HEK293 (cell line): ENCODE results near the gene SRSF5.

Source experiments
- BCL11A ChIP-seq: fragments of 450-650 bp; formaldehyde crosslinking; IDR thresholded peaks from 2 replicates; pipeline ENCODE4 v1.5.1; 2016; ENCODE audit warnings: low read depth, missing biosample characterization, missing genetic modification characterization
- GFI1B ChIP-seq: fragments of 450-650 bp; formaldehyde crosslinking; IDR thresholded peaks from 2 replicates; pipeline ENCODE4 v1.5.1; 2016; ENCODE audit warnings: missing biosample characterization, missing genetic modification characterization
- IKZF3 ChIP-seq: fragments of 450-650 bp; IDR thresholded peaks from 2 replicates; pipeline ENCODE4 v1.5.0; 2018; ENCODE audit warnings: missing biosample characterization, mild to moderate bottlenecking, missing genetic modification characterization, moderate library complexity
- KLF7 ChIP-seq: fragments of 450-650 bp; formaldehyde crosslinking; IDR thresholded peaks from 2 replicates; pipeline ENCODE4 v1.5.1; 2016; ENCODE audit warnings: missing biosample characterization, missing genetic modification characterization, borderline replicate concordance
- MYNN ChIP-seq: fragments of 450-650 bp; formaldehyde crosslinking; IDR thresholded peaks from 2 replicates; pipeline ENCODE4 v1.5.1; 2016; ENCODE audit warnings: missing biosample characterization, missing genetic modification characterization, borderline replicate concordance
- PBX3 ChIP-seq: sonication (generic); formaldehyde crosslinking; IDR thresholded peaks from 2 replicates; pipeline ENCODE4 v1.8.1; 2022; ENCODE audit warnings: mild to moderate bottlenecking, moderate library complexity, missing genetic modification reagents
- PRDM10 ChIP-seq: fragments of 450-650 bp; formaldehyde crosslinking; IDR thresholded peaks from 2 replicates; pipeline ENCODE4 v1.5.1; 2016; ENCODE audit warnings: missing biosample characterization, missing genetic modification characterization
- PRDM4 ChIP-seq: fragments of 450-650 bp; formaldehyde crosslinking; IDR thresholded peaks from 2 replicates; pipeline ENCODE4 v1.5.1; 2017; ENCODE audit warnings: missing biosample characterization, missing genetic modification characterization
- SP2 ChIP-seq: fragments of 450-650 bp; formaldehyde crosslinking; IDR thresholded peaks from 2 replicates; pipeline ENCODE4 v1.5.1; 2016; ENCODE audit warnings: missing biosample characterization, missing genetic modification characterization
- TRIM28 ChIP-seq: IDR thresholded peaks from 2 replicates; pipeline ENCODE4 v1.6.1; 2011; ENCODE audit warnings: low read length, control low read depth, borderline replicate concordance
- ZBTB17 ChIP-seq: fragments of 450-650 bp; formaldehyde crosslinking; IDR thresholded peaks from 2 replicates; pipeline ENCODE4 v1.5.1; 2016; ENCODE audit warnings: missing biosample characterization, missing genetic modification characterization
- ZBTB26 ChIP-seq: fragments of 450-650 bp; formaldehyde crosslinking; optimal IDR thresholded peaks from 2 replicates; pipeline ENCODE3; 2016; ENCODE audit warnings: missing biosample characterization, mild to moderate bottlenecking, missing genetic modification characterization
- ZBTB48 ChIP-seq: fragments of 450-650 bp; formaldehyde crosslinking; IDR thresholded peaks from 2 replicates; pipeline ENCODE4 v1.5.1; 2016; ENCODE audit warnings: missing biosample characterization, missing genetic modification characterization
- ZEB2 ChIP-seq: fragments of 450-650 bp; formaldehyde crosslinking; IDR thresholded peaks from 2 replicates; pipeline ENCODE4 v1.5.1; 2016; ENCODE audit warnings: missing biosample characterization, missing genetic modification characterization
- ZNF140 ChIP-seq: fragments of 450-650 bp; formaldehyde crosslinking; IDR thresholded peaks from 2 replicates; pipeline ENCODE4 v1.5.1; 2016; ENCODE audit warnings: missing biosample characterization, missing genetic modification characterization
- ZNF174 ChIP-seq: fragments of 450-650 bp; formaldehyde crosslinking; IDR thresholded peaks from 2 replicates; pipeline ENCODE4 v1.5.0; 2017; ENCODE audit warnings: missing biosample characterization, mild to moderate bottlenecking, missing genetic modification characterization
- ZNF184 ChIP-seq: fragments of 450-650 bp; IDR thresholded peaks from 2 replicates; pipeline ENCODE4 v1.5.1; 2018; ENCODE audit warnings: missing biosample characterization, mild to moderate bottlenecking, missing genetic modification characterization
- ZNF19 ChIP-seq: fragments of 450-650 bp; formaldehyde crosslinking; IDR thresholded peaks from 2 replicates; pipeline ENCODE4; 2016; ENCODE audit warnings: missing biosample characterization, missing genetic modification characterization, low read depth
- ZNF2 ChIP-seq: fragments of 450-650 bp; formaldehyde crosslinking; IDR thresholded peaks from 2 replicates; pipeline ENCODE4 v1.5.1; 2016; ENCODE audit warnings: missing biosample characterization, missing genetic modification characterization
- ZNF248 ChIP-seq: fragments of 450-650 bp; formaldehyde crosslinking; IDR thresholded peaks from 2 replicates; pipeline ENCODE4 v1.5.1; 2017; ENCODE audit warnings: missing biosample characterization, missing genetic modification characterization
- ZNF280C ChIP-seq: fragments of 450-650 bp; formaldehyde crosslinking; IDR thresholded peaks from 2 replicates; pipeline ENCODE4 v1.5.1; 2016; ENCODE audit warnings: missing biosample characterization, missing genetic modification characterization
- ZNF311 ChIP-seq: fragments of 450-650 bp; formaldehyde crosslinking; IDR thresholded peaks from 2 replicates; pipeline ENCODE4 v1.5.1; 2017; ENCODE audit warnings: missing biosample characterization, missing genetic modification characterization, borderline replicate concordance
- ZNF426 ChIP-seq: fragments of 450-650 bp; formaldehyde crosslinking; IDR thresholded peaks from 2 replicates; pipeline ENCODE4 v1.5.1; 2017; ENCODE audit warnings: missing biosample characterization, missing genetic modification characterization, mild to moderate bottlenecking, inconsistent platforms, moderate library complexity
- ZNF433 ChIP-seq: fragments of 450-650 bp; formaldehyde crosslinking; IDR thresholded peaks from 2 replicates; pipeline ENCODE4 v1.5.1; 2016; ENCODE audit warnings: missing biosample characterization, missing genetic modification characterization, low read depth
- ZNF580 ChIP-seq: fragments of 450-650 bp; formaldehyde crosslinking; IDR thresholded peaks from 2 replicates; pipeline ENCODE4 v1.5.1; 2016; ENCODE audit warnings: missing biosample characterization, missing genetic modification characterization
- ZNF600 ChIP-seq: fragments of 450-650 bp; formaldehyde crosslinking; IDR thresholded peaks from 2 replicates; pipeline ENCODE4 v1.5.1; 2016; ENCODE audit warnings: missing biosample characterization, missing genetic modification characterization
- ZNF621 ChIP-seq: fragments of 450-650 bp; formaldehyde crosslinking; IDR thresholded peaks from 2 replicates; pipeline ENCODE4 v1.5.1; 2017; ENCODE audit warnings: missing biosample characterization, missing genetic modification characterization
- ZNF692 ChIP-seq: fragments of 450-650 bp; formaldehyde crosslinking; IDR thresholded peaks from 2 replicates; pipeline ENCODE4 v1.5.1; 2016; ENCODE audit warnings: missing biosample characterization, missing genetic modification characterization
- ZNF843 ChIP-seq: fragments of 450-650 bp; formaldehyde crosslinking; IDR thresholded peaks from 2 replicates; pipeline ENCODE4 v1.5.1; 2016; ENCODE audit warnings: missing biosample characterization, missing genetic modification characterization

Gene SRSF5

GRCh38 chr14:69766984-69767368 is at the start of gene SRSF5 (continued):
- TF ChIP-seq ZNF692 (tag by site-specific recombination) (peak; percentile 47), ZNF248 (tag by site-specific recombination) (no peak), IKZF3 (peak; percentile 95), ZNF174 (tag by site-specific recombination) (no peak), ZNF280C (no peak), ZNF580 (tag by site-specific recombination) (no peak), PRDM4 (tag by site-specific recombination) (no peak), ZNF184 (tag by site-specific recombination) (no peak), SP2 (tag by site-specific recombination) (peak; percentile 94), ZNF2 (tag by site-specific recombination) (peak; percentile 65; the same call in 1 of the 2 replicates), PBX3 (peak; percentile 66; the same call in 1 of the 2 replicates), ZBTB17 (peak; percentile 75), ZNF140 (no peak), GFI1B (tag by site-specific recombination) (no peak), ZNF600 (tag by site-specific recombination) (no peak), ZEB2 (tag by site-specific recombination) (peak; percentile 40; the same call in 1 of the 2 replicates), ZNF311 (tag by site-specific recombination) (no peak), ZNF843 (tag by site-specific recombination) (0 out of 2 replicates have a peak, but pooled peaks have one; percentile 43), MYNN (tag by site-specific recombination) (no peak), ZBTB26 (tag by site-specific recombination) (no peak), PRDM10 (tag by site-specific recombination) (peak; percentile 91), ZNF19 (tag by site-specific recombination) (no peak), TRIM28 (no peak), BCL11A (tag by site-specific recombination) (no peak), KLF7 (tag by site-specific recombination) (peak; percentile 18; the same call in 1 of the 2 replicates), ZNF621 (no peak), ZNF433 (tag by site-specific recombination) (no peak), ZBTB48 (tag by site-specific recombination) (no peak), ZNF426 (tag by site-specific recombination) (no peak)
